Esophagus (tissue), 2 donors: ENCODE data around the gene RPS10. TPM values are rescaled to one million over a fixed set of nuclear protein-coding genes. Genes with fewer than 3 reads are reported as not detected.
"Not testable (repeated sequence)": the region's sequence is repeated elsewhere in the genome, so short reads cannot be mapped to it uniquely, and the experiment has no call there.

Experiments
- H3K27ac ChIP-seq, 2 donors: one replicate each; pipeline ENCODE4 v1.5.1; 2013; ENCODE audit warnings: low read depth in 2 of 2, mild to moderate bottlenecking in 2 of 2, inconsistent platforms in 1 of 2, low read length in 1 of 2, moderate library complexity in 1 of 2
- H3K27me3 ChIP-seq, 2 donors: one replicate each; pipeline ENCODE4 v1.6.1; 2013; ENCODE audit warnings: low read length in 2 of 2, control low read depth in 1 of 2, mild to moderate bottlenecking in 1 of 2; ENCODE audit not compliant: insufficient read depth in 2 of 2, control insufficient read depth in 1 of 2
- H3K36me3 ChIP-seq, 2 donors: one replicate each; pipeline ENCODE4 v1.6.1; 2013; ENCODE audit warnings: low read length in 1 of 2; ENCODE audit not compliant: control insufficient read depth in 2 of 2, insufficient read depth in 2 of 2
- H3K4me1 ChIP-seq, 2 donors: one replicate each; pipeline ENCODE4 v1.6.1; 2013; ENCODE audit warnings: low read length in 1 of 2; ENCODE audit not compliant: control insufficient read depth in 2 of 2, insufficient read depth in 2 of 2
- H3K4me3 ChIP-seq, 2 donors: one replicate each; pipeline ENCODE4 v1.5.1; 2013; ENCODE audit warnings: low read length in 2 of 2, mild to moderate bottlenecking in 2 of 2, low read depth in 1 of 2, moderate library complexity in 1 of 2
- H3K9me3 ChIP-seq, 2 donors: one replicate each; pipeline ENCODE4 v1.6.1; 2013; ENCODE audit warnings: mild to moderate bottlenecking in 2 of 2, low read depth in 1 of 2, low read length in 1 of 2, moderate library complexity in 1 of 2; ENCODE audit not compliant: control insufficient read depth in 2 of 2, insufficient read depth in 1 of 2
- WGBS, 2 donors: extraction: QIAGEN DNeasy Blood & Tissue Kit; methylation state at CpG; one replicate each; pipeline ENCODE4 v1.1.7; 2013; 5-methylcytosine and 5-hydroxymethylcytosine counted together
- polyA plus RNA-seq, 2 donors: library from polyadenylated mRNA; stranded (reverse); fragments of 200-250 nt; gene quantifications; one replicate each; pipeline ENCODE4 v1.2.3, GENCODE V29; 2013
- donor health status: healthy with polysubstance abuse.
- donor health status: Bipolar disorder and iron deficiency.

RPS10 gene
- polyA plus RNA-seq, 2 donors, result 1,884 to 2,829 TPM

- 96 to 97% methylated on average over 5 of the region's 5 CpGs for WGBS, 2 donors
- H3K27me3 ChIP-seq, result no peaks in the 10 kb centered on the region
- H3K36me3 ChIP-seq, result no peaks in the 10 kb centered on the region
- H3K4me1 ChIP-seq, result no peaks in the 10 kb centered on the region
- no peak overlapping the region for H3K4me3 ChIP-seq
- H3K27ac ChIP-seq, result no peak overlapping the region
- H3K9me3 ChIP-seq, result no peaks in the 10 kb centered on the region
Observed at GRCh38 chr6:34375833-34376232, 50.0 kb downstream of the RPS10 start.

- no peaks in the 10 kb centered on the region for H3K4me1 ChIP-seq
- H3K27ac ChIP-seq, result no peak overlapping the region
- 79 to 80% methylated on average over 4 of the region's 4 CpGs for WGBS, 2 donors
- no peaks in the 10 kb centered on the region for H3K27me3 ChIP-seq
- no peaks in the 10 kb centered on the region for H3K9me3 ChIP-seq
- no peaks in the 10 kb centered on the region for H3K36me3 ChIP-seq
- no peak overlapping the region for H3K4me3 ChIP-seq
Observed at GRCh38 chr6:34374508-34374907, 51.4 kb downstream of the RPS10 start.

GRCh38 chr6:34374069-34374468 lies 51.8 kb downstream of the RPS10 start:
- Histone ChIP-seq H3K4me1 (no peaks in the 10 kb centered on the region), H3K27ac (no peak overlapping the region), H3K27me3 (no peaks in the 10 kb centered on the region), H3K4me3 (no peak overlapping the region), H3K36me3 (no peaks in the 10 kb centered on the region), H3K9me3 (no peaks in the 10 kb centered on the region)
- WGBS, 2 donors, result 56 to 72% methylated on average over 3 of the region's 3 CpGs

DNA sequence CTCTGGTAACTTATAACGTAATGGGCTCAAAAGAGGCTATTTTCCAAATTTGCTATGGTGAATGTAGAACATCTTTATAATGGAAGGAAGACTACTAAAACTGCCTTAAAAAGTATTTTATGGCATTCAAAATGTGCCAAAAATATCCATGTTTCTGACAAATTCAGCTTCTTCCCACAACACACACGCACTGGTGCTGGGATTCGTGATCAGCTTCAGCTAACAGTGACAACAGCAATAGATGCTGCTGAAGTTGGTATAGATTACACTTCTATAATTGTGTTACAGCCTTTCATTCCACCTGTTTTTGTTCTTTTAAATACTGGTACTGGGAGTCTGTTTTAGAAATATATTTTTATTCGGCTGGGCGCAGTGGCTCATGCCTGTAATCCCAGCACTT lies 52.4 kb downstream of the RPS10 start:
- Histone ChIP-seq H3K36me3 (no peaks in the 10 kb centered on the region), H3K27me3 (no peaks in the 10 kb centered on the region), H3K4me3 (no peak overlapping the region), H3K4me1 (no peaks in the 10 kb centered on the region), H3K9me3 (no peaks in the 10 kb centered on the region), H3K27ac (no peak overlapping the region)
- WGBS, 2 donors, result 91 to 95% methylated on average over 5 of the region's 5 CpGs

GRCh38 chr6:34371865-34372264 lies 54.0 kb downstream of the RPS10 start:
- not testable (repeated sequence) for H3K4me1 ChIP-seq, H3K27ac ChIP-seq, H3K4me3 ChIP-seq, H3K9me3 ChIP-seq, H3K36me3 ChIP-seq, H3K27me3 ChIP-seq
- 97 to 99% methylated on average over 5 of the region's 5 CpGs for whole genome bisulfite sequencing, 2 donors

DNA sequence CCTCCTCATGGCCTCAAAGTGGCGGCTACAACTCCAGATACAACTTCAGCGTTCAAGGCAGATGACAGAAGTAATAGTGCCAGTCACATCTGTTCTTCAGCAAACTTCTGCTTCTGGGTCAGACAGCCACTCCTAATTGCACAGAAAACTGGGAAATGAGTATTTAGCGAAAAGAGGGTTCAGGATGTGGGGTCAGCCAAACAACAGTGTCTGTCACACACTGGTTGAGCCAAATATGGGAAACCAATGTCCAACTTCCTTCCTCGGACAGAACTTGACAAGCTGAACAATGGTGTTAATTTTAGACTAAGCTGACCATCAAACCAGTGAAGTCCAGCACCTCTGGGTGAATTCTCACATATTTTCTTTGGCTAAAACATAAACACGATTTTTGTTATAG lies 55.5 kb downstream of the RPS10 start:
- H3K9me3 ChIP-seq, result no peaks in the 10 kb centered on the region
- no peaks in the 10 kb centered on the region for H3K4me1 ChIP-seq
- H3K27me3 ChIP-seq, result no peaks in the 10 kb centered on the region
- no peak overlapping the region for H3K4me3 ChIP-seq
- WGBS, 2 donors, result 78 to 87% methylated on average over 5 of the region's 5 CpGs
- no peak overlapping the region for H3K27ac ChIP-seq
- H3K36me3 ChIP-seq, result no peaks in the 10 kb centered on the region

DNA sequence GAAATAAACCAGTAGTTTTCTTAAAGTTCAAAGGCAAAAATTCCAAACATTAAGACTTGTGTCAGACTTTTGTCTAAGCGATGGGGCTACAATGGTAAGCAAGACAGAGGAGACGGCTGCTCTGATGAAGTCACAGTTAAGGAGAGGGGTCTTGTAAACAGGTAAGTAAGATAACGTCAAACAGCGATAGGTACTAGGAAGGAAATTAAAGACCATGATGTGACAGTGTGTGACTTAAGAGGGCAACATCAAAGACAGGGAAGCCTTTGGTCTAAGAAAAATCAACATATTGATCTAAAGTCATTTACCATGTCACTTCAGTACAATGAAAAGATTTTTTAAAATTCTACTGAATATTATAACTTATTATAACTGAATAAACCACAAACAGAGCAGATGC lies 56.5 kb downstream of the RPS10 start:
- WGBS, 2 donors, result 87% methylated on average over 4 of the region's 4 CpGs

More for the DNA sequence above, 56.5 kb downstream of the RPS10 start:
- no peak overlapping the region for H3K4me3 ChIP-seq
- H3K4me1 ChIP-seq, result no peaks in the 10 kb centered on the region
- no peaks in the 10 kb centered on the region for H3K36me3 ChIP-seq
- no peaks in the 10 kb centered on the region for H3K9me3 ChIP-seq
- no peak overlapping the region for H3K27ac ChIP-seq
- H3K27me3 ChIP-seq, result no peaks in the 10 kb centered on the region

Other genes starting within 250 kb of the RPS10 start
- 100 to 1,000 TPM; 202 to 211 TPM for gene HMGA1, start 189.2 kb downstream of the RPS10 start, polyA plus RNA-seq
- gene SMIM29, start 177.1 kb downstream of the RPS10 start, polyA plus RNA-seq, result 10 to 100 TPM; 31.7 to 36.6 TPM
- gene NUDT3, start 33.4 kb downstream of the RPS10 start, polyA plus RNA-seq, result 1 to 10 TPM; 7.9 to 8.5 TPM
- gene PACSIN1, start 40.0 kb upstream of the RPS10 start, polyA plus RNA-seq, result under 1 TPM; 0.01 to 0.04 TPM
- under 1 TPM; 0.08 TPM for gene SPDEF, start 130.3 kb upstream of the RPS10 start, polyA plus RNA-seq